Activated CD8-positive, alpha-beta memory T cell treated with anti-CD3 and anti-CD28 coated beads for 48 hours (primary cell): ENCODE results near the gene USF3.

Experiments
- DNase-seq, 3 experiments: peaks; one replicate each; pipeline ENCODE4 v3.0.0-alpha.2; 2020; ENCODE audit warnings: low read depth in 2 of 3, low spot score in 2 of 3

Gene USF3

DNA sequence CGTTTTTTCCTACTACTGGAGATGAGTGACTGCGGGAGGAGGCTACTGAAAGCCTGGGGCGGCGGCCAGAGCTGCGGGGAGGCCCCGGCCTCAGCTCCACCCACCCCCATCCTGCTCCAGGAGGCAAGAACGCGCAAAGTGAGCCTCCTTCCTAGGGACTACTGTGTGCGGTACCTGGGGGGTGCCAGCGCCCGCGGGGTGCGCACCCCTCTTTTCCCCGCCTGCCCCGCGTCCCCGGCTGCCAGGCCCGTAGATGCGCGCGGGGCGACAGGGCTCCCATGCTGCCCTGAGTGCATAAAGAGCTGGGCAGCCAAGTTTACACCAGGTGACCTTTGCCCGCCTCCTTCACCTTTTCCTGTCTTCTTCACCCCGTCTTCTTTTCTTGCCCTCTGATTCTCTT lies 2.5 kb upstream of the USF3 start:
- no peak for DNase-seq

DNA sequence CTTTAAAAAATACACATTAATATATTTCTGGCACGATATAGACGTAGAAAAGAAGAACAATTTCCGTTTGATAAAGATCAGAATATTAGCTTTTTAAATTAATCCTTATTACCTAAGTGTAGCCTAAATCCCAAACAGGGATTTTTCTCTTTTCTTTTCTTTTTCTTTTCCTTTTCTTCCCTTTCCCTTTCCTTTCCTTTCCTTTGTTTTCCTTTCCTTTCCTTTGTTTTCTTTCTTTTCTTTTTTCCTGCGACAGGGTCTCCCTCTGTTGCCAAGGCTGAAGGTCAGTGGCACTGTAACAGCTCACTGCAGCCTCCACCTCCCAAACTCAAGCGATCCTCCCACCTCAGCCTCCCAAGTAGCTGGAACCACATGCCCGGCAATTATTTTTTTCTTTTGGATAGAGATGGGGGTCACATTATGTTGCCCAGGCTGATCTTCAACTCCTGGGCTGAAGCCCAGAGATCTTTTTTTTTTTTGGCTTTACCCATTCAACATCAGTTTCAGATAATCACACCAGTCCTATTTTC lies 1.8 kb upstream of the USF3 start:
- no peak for DNase-seq

DNA sequence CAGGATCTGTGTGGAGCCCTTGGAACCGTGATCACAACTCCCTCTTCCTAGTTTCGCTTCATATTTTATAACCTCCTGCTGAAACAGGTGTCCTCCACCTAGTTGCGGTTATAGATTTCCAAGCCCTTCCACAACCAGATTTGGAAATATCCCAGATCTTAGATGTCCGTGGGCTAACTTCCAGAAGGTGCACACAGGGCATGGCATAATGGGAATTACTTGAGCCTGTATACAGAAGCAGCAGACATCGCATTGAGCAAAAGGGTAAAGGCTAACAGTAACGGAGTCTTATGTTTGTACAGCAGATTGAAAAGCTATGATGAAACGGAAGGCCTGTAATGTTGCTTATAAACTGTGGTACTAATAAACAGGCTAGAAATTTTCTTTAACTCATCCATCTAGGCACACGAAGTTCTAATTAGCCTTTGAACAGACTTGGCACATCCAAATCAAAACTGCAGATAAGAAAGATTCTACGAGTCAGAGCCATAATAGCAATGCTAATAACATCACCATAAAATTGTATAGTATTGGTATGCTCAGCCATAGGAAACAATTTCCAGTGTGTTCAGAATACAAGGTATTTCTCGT lies 1.2 kb upstream of the USF3 start:
- DNase-seq, result no peak

DNA sequence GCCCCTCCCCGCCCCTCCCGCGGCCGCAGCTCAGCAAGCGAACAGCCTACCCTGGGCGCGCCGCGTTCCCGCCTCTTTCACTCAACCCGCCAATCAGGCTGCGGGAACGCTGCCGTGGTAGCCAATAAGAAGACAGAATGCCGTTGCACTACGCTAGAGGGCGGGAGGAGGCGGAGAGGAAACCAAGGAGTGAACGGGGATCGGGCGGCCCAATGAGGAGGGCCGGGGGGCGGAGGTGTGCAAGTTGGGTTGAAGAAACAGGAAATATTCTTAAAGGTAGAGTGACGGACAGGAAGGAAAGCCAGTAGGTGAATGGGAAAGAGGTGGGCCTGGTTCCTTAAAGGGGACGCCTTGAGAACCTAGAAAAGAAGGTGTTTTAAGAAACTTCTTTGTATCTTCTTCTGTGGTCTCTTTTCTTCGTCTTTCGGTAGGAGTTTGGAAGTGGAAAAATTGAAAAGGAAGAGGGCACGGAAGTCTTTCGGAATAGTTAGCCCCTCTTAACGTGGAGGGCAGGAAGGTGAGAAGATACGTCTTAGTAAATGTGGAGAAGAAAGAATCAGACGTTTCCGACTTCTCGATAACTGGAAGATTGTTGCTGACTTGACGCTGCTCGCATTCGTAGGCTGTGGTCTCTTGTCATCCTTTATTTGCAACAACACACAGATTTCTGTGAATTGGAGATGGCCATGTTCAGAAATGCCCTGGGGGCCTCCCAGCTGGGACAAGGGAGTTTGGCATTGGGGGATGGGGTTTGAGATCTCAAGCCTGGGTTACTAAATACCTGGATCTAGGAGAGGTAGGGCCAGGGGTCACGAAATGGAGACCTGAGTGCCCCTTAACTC lies 437 bp upstream of the USF3 start:
- DNase-seq, result peak; percentile 90 to 97 (median 91)

DNA sequence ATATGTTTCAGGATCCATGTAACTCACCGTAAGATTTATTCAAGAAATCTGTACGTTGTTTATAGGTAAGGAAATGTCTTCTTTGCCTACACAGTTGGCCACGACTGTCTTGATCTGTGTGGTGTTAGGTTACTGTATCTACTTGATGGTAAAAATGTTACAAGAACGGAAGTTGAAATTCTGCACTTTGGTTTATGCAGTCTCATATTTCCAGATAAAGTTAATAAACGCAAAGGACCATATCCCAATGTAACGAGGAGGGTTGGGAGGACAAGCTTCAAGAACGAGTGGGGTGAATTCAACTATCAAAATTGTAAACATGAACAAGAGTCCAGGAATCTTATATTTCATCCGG lies 1.0 kb downstream of the USF3 start:
- DNase-seq, result no peak

DNA sequence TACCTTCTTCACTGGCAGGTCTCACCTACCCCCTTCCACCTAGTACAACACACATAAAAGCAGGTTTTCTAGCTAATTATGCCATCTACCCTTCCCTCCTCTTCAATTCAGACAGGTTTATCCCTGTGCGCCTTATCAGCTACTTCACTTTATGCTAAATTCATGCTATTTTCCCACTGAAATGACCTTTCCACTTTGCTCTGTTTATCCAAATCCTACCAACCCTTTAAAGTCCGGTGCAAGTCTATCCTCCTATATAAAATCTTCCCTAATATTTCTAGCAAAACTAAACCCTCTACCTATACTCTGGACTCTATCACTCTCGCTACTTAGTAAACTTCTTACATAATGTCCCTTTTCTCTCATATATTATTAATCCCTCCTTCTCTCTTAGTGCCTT lies 6.0 kb downstream of the USF3 start:
- DNase-seq, result no peak

DNA sequence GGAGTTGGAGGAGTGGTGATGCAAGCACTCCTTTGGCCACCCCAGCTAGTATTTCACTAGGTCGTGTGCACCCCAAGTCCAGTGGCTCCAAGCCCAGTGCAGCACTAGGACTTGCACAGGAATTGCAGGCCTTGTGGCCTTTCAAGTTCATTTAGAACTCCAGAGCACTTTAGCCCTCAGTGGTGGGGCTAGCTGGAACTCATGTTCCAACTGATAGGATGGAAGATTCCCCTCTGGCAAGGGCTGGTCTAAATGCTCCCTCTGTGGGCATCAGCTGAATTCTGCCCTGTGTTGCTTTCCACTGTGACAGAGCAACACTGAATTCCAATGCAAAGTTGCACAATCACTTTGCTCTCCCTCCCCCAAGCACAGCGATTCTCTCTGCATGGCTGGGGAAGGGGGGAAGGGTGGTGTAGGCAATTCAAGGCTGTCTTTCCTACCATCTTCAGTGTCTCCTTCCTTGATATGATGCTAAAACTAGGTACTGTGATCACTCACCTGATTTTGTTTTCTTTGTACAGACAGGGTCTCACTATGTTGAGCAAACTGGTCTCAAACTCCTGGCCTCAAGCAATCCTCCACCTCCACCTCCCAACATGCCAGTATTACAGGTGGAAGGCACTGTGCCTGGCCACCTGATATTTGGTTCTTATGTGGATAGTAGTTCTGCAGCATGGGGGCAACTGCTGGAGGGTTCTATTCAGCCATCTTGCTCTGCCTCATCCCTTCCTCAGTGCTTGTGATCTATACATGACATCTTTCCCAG lies 10.3 kb downstream of the USF3 start:
- no peak for DNase-seq

DNA sequence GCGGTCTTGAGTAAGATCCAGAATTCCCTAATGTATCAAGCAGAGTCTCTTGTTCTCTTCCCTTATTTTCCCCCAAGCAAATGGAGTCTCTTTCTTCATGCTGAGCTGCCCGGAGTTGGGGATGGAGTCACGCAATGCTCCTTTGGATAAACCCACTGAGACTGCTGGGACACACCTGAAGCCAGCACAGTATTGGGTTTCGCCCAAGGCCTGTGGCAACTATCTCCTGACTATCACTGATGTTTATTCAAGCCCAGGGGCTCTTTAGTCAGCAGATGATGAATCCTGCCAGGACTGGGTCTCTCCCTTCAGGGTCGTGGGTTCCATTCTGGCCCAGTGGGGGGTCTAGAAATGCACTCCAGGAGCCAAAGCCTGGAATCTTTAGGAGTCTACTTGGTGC lies 11.3 kb downstream of the USF3 start:
- DNase-seq, result no peak

DNA sequence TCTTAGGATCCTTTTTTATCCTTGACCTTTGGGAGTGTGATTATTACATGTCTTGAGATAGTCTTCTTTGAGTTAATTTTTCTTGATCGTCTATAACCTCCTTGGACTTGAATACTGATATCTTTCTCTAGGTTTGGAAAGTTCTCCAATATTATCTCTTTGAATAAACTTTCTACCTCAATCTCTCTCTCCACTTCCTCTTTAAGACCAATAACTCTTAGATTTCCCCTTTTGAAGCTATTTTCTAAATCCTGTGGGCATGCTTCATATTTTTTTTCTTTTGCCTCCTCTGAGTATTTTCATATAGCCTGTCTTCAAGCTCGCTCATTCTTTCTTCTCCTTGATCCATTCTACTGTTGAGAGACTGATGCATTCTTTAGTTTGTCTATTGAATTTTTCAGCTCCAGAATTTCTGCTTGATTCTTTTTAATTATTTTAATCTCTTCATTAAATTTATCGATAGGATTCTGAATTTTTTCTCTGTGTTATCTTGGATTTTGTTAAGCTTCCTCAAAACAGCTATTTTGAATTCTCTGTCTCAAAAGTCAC lies 12.1 kb downstream of the USF3 start:
- DNase-seq, result no peak

DNA sequence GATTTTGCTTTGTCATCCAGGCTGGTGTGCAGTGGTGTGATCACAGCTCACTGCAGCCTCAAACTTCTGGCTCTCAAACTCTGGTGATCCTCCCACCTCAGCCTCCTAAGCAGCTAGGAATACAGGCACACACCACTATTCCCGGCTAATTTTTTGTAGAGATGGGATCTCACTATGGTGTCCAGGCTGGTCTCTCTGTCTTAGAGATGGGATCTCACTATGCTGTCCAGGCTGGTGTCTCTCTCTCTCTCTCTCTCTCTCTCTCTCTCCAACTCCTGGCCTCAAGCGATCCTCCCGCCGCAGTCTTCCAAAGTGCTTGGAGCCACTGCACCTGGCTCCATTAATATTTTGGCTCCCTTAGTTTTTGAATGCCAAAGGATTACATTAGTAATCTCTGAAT lies 17.7 kb downstream of the USF3 start:
- DNase-seq, result no peak

DNA sequence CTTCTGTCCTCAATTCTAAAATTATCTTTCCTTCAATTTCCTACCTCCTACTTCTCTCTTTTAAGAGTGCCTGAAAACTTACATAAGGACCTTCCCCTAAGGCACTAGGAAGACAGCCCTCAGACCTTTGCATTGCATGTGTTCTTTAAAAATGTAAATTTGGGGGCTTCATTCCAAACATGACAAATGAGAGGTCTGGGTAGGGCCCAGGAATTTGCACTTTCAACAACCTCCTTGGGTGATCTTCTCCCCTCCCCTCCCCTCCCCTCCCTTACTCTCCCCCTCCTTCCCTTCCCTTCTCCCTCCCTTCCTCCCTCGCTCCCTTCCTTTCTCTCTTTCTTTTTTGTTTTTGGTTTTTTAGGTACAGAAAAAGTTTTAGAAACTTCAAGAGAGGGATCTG lies 18.7 kb downstream of the USF3 start:
- no peak for DNase-seq

DNA sequence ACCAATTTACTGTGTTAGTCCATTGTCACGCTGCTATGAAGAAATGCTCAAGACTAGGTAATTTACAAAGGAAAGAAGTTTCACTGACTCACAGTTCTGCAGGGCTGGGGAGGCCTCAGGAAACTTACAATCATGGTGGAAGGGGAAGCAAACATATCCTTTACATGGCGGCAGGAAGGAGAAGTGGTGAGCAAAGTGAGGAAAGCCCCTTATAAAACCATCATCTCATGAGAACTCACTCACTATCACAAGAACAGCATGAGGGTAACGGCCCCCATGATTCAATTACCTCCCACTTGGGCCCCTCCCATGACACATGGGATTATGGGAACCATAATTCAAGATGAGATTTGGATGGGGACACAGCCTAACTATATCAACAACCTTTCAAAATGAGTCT lies 20.2 kb downstream of the USF3 start:
- no peak for DNase-seq

DNA sequence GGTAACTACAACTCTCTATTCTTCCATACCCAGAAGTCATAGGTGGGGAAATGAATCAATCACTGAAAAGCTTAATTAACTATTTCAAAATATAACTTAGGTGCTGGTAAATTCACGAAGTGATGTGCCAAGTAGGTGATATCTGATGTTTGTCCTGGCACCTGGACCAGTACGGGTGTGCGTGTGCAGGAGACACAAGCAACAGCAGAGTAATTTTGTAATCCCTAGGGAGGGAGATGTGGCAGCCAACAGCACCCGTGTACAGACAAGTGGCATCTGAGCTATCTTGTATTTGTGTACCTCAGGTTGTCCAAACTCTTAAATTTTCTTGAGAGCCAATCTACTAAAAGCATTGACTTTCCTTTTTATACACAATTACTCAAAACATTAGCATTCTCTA lies 22.8 kb downstream of the USF3 start:
- no peak for DNase-seq

DNA sequence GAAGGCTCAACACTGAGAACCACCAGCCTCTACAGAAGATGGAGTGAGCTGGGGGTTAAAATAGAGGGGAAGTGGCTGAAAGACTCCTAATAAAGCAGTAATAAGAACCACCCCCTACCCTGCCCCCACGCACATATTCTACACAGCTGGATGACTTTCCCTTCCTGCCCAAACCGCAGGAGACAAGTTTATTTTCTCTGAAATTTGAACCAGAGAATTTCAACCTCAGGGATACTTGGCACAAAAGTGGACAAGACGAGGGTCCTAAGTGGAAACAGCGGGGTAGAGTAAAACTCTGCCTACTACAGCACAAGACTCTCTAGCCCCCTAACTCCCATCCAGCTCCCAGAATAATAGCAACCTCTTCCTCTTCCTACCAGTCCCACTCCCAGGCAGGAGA lies 28.4 kb downstream of the USF3 start:
- no peak for DNase-seq

DNA sequence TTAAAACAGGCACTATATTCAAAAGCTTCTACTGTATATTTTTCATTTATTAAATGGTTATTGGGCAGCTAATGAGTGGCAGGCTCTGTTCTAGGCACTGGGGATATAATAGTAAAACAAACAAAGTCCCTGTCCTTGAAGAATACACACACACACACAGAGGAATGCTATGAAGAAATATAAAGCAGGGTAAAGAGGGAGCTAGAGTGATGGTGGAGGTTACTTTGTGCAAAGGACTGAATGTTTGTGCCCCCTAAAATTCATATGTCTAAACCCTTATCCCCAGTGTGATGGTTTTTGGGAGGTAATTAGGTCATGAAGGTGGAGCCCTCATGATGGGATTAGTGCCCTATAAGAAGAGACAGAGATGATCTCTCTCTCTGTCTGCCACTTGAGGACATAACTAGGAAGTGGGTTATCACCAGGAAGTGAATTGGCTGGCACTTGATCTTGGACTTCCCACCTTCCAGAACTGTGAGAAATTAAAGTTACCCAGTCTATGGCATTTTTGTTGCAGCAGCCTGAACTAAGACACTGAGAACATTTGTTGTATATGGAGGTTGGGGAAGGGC lies 31.8 kb downstream of the USF3 start:
- no peak for DNase-seq

DNA sequence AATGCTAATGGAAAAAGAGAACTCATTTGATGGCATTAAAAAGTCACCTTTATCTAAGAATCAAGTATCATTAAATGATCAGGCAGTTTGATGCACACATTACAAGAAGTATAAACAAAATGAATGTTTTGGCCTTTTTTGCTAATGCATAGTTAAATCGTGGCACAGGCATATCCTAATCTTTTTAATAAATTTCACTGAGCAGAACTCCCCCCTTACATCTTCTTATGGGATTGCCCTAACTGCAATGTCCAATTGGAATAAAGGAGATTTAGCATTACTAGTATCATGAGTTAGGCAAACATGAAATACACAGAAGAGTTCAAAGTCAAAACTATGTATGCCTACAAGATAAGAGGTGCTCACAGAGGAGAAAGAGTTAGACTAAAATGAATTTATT lies 32.7 kb downstream of the USF3 start:
- DNase-seq, result no peak

DNA sequence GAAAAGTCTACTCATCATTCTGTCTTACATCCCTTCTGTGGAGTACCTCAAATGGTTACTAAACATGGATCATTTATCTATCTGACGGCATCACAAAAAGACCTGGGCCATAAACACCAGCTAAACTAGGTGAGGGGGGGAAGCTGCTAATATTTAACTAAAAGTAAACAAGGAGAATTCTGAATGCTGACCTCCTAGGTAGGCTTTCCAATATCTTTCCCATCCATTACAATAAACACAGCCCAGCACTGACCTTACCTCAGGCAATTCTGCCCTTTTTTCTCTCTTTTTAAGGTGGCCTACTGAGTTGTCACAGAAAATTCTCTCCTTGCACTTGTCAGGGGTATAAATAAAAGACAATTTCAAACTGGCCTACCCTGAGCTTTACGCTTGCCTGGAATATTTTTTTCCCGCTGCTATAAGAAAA lies 33.1 kb downstream of the USF3 start:
- DNase-seq, result no peak

DNA sequence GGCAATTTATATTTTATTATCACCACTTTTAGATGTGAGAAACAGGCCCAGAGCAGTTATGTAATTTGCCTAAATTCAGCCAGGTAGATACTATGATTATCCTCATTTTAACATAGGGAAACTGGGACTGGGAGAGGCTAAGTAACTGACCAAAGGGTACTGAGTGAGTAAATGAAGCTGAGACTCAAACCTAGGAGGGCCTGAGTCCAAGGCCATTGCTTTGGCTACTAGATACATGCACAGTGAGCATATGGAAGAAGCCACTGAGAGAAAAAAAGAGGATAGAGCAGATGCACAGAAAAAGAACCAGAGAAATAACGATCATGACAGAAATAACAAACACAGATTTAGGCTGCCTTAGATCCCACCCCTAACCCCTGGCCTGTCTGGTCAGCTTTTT lies 33.6 kb downstream of the USF3 start:
- DNase-seq, result no peak

DNA sequence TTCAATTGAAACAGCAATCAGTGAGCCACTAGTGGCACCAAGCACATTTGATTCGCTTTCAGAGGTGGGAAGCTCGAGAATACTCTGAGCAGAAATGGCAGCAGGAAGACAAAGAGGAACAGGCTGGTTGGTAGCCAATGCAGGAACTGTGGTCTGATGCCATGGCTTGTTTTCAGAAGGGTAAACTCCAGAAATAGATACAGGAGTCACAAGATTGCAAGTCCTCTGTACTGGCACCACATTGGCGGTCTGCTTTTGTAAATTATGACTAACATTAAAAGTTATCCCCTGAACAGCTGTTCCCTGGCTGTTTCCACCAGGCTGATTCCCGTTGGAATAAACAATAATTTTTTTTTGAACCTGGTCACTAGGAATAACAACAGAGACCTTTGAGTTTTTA lies 35.5 kb downstream of the USF3 start:
- no peak for DNase-seq

DNA sequence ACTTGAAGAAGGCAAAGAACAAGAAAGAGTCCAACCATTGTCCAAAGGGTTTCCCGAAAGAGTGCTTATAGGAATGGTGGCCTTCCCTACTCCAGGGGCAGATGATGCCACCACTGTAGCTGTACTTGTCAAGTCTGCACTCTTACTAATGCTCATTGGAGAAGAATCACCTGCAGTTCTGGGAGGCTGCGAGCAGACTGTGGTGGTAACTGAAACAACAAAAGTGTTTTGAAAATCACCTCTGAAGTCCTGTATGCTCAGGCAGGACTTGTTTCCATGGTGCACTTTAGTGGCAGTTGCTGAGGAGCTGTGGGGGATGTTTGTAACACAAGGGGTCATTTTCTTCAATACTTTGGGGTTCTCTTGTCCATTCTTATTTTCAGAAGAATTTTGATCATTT lies 36.0 kb downstream of the USF3 start:
- no peak for DNase-seq

DNA sequence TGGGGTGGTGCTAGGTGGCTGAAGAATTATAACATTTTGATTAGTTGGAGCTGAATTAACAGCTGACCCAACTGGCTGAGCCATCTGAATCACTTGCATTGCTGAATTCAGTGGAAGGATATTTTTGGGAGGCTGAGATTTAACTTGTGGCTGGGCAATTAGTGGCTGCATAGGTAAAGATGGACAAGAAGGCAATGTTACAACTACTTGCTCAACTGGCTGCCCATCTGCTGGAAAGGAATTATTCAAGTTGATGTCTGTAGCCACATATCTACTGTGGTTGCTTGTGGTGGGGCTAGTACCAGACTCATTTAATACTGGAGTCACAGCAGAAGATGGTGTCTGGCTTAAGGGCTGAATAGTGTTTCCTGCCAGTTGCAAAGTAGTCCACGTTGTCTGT lies 36.4 kb downstream of the USF3 start:
- DNase-seq, result no peak
